22Rv1 (cell line): Measurements from ENCODE around the gene ATL3.
"Not testable (repeated sequence)": the region's sequence is repeated elsewhere in the genome, so short reads cannot be mapped to it uniquely, and the experiment has no call there.

Experiments
- H3K27ac ChIP-seq: fragments of 450-650 bp; 2 replicates; pipeline ENCODE4 v1.5.1; 2017
- ZFX ChIP-seq: fragments of 450-650 bp; IDR thresholded peaks from 2 replicates; pipeline ENCODE4 v1.6.1; 2017; ENCODE audit warnings: antibody characterized with exemption, borderline replicate concordance
- TF ChIP-seq, protein P1 (sequence below): fragments of 450-650 bp; IDR thresholded peaks from 2 replicates; pipeline ENCODE4 v1.5.1; 2017; ENCODE audit warnings: mild to moderate bottlenecking

ATL3 gene

DNA sequence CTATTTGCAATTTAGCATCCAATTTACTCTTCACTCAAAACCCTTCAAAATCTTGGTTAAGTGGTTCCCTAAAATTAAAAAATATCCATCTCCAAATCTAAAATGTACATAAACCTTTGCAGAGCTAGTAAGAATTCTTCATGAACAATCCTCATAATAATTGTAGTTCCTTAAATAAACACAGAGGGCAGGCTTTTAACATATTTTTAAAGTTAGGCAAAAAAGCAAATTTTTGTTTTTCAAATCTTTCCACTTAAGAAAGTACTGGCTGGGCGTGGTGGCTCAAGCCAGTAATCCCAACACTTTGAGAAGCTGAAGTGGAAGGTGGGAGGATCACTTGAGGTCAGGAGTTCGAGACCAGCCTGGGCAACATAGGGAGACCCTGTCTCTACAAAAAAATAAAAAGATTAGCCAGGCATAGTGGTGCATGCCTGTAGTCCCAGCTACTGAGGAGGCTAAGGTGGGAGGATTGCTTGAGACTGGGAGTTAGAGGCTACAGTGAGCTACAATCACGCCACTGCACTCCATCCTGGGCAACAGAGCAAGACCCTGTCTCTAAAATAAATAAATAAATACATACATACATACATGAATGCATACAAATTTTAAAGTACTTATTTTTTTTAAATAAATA is 31.9 kb downstream of the ATL3 start:
- TF ChIP-seq, protein P1, sequence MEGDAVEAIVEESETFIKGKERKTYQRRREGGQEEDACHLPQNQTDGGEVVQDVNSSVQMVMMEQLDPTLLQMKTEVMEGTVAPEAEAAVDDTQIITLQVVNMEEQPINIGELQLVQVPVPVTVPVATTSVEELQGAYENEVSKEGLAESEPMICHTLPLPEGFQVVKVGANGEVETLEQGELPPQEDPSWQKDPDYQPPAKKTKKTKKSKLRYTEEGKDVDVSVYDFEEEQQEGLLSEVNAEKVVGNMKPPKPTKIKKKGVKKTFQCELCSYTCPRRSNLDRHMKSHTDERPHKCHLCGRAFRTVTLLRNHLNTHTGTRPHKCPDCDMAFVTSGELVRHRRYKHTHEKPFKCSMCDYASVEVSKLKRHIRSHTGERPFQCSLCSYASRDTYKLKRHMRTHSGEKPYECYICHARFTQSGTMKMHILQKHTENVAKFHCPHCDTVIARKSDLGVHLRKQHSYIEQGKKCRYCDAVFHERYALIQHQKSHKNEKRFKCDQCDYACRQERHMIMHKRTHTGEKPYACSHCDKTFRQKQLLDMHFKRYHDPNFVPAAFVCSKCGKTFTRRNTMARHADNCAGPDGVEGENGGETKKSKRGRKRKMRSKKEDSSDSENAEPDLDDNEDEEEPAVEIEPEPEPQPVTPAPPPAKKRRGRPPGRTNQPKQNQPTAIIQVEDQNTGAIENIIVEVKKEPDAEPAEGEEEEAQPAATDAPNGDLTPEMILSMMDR = peak; percentile 76
- no peak for TF ChIP-seq ZFX
- no peak overlapping the region for H3K27ac ChIP-seq

DNA sequence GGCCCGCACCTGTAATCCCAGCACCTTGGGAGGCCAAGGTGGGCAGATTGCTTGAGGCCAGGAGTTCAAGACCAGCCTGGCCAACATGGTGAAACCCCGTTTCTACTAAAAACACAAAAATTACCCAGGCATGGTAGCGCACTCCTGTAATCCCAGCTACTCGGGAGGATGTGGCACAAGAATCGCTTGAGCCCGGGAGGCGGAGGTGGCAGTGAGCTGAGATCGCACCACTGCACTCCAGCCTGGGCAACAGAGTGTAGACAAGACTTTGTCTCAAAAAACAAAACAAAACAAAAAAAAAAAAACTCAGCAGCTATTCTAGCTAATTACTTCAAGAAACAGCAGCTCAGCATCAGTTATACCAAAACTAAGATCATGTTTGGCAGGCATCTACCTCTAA is 32.7 kb downstream of the ATL3 start:
- H3K27ac ChIP-seq = not testable (repeated sequence)

DNA sequence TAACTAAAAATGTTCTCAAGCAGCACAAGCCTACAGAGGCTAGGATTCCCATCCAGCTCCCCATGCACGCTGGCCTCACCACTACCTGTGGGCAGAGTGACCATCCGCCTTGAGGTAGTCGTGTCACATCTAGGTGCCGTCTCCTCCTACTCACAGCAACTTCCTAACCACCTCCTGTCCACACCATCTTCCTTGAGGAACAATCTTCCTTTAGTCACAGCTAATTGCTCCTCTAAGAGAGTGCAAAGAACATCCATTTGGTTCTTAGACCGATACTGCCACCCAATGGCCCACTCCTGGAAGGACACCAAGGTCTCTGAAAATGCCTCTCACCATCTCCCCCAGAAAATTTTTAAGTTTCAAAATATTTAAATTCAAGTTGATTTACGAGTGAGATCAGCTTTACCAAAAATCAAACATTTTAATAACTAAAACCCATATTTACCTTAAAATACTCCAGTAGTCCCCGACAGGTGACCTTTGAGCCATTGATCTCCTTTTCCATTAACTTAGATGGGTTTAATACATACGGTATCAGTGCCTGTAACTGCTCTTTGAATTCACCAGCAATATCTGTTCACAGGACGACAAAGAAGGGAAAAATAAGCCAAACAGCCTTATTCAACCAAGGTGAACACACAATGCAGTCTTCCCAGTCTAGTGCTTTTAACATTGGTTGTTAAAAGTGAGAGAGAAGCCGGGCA is 35.3 kb downstream of the ATL3 start:
- H3K27ac ChIP-seq = peak overlapping the region; percentile 72
- TF ChIP-seq, protein P1 = peak; percentile 95
- no peak for TF ChIP-seq ZFX

DNA sequence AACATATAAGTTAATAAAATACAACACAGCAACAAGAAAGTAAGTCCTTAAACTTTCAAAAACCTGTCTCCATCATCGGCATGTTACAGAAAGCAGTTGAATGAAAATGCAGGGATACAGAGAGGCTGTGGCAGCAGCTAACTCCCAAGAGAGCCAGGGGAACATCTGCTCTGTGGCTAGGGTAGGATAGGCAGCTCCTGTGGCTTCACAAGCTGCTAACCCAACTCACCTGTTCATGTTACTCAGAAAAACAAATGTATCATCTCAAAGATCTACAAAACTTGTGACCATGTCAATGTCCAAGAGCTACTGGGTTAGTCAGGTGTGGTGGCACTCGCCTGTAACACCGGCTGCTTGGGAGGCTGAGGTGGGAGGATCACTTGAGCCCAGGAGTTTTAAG is 41.8 kb downstream of the ATL3 start:
- H3K27ac ChIP-seq = peak overlapping the region; percentile 72
- TF ChIP-seq, protein P1 = no peak
- no peak for TF ChIP-seq ZFX

DNA sequence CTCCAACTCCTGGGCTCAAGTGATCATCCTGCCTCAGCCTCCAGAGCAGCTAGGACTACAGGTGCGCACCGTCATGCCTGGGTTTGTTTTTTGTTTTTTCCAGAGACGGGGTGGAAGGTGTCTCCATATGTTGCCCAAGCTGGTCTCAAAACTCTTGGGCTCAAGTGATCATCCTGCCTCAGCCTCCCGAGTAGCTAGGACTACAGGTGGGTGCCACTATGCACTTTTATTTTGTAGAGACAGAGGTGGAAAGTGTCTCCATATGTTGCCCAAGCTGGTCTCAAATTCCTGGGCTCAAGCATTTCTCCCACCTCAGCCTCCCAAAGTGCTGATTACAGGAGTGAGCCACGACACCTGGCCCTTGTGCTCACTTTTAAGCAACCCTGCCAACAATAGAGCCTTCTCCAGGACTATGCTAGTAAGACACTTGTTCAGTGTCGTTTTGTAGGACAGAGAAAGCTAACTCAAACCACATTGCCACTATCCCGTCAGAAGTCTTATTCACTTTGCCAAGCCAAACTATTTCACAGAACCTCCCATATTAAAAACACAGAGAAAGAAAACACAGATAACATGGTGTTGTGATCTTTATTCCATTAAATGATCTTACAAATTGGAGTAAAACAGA is 47.5 kb downstream of the ATL3 start:
- TF ChIP-seq ZFX = no peak
- TF ChIP-seq, protein P1 = no peak
- H3K27ac ChIP-seq = peak overlapping the region; percentile 63

DNA sequence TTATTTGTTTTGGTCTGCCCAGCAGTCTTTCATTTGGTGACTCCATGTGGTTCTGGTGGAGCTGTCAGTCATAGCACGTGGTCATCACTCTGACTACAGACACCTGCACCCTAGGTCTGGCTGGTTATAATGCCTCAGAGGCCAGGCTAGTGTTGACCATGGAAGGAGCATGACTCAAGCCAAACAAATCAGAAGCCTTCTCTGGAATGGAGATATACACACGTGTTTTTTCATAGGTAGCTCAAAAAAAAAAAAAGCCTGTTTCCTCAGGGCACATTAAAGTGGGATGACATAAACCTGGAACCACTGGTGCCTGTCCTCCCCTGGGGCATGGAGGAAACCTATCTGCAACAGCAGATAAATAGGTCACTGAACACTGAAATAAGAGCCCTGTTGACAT is 48.9 kb downstream of the ATL3 start:
- peak overlapping the region; percentile 63 for H3K27ac ChIP-seq
- TF ChIP-seq, protein P1 = no peak
- no peak for TF ChIP-seq ZFX

DNA sequence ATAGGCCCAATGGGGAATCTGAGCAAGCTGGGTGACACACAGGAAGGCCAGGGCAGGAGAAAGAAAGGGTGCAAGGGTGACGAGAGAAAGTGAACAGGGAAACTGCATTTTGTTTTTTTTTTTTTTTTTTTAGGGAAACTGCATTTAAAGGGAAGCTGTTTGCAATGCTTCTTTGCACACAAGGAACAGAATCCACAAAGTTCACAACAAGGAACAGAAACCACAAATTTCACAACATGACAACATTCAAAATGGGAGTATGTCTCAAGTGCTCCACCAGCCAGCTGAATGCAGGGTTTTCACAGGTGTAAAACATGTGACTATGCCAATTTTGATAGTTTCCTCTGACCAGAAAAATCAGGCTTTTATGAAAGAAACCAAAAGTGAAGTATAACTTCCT is 50.1 kb downstream of the ATL3 start:
- TF ChIP-seq, protein P1 = no peak
- TF ChIP-seq ZFX = no peak
- H3K27ac ChIP-seq = peak overlapping the region; percentile 63
